T-helper 1 cell treated with Interleukin-12 subunit alpha and Interleukin-12 subunit beta and Interleukin-4 antibody, amounts not matched to agents 30 μg/mL and 1 μg/mL, for 36 hours (primary cell): ENCODE measurements around the gene KMT2B.

Experiments used
- H3K27ac Mint-ChIP-seq: one replicate; pipeline ENCODE4 v1.8.0; 2021; ENCODE audit warnings: mild to moderate bottlenecking, mixed read lengths
- H3K27me3 Mint-ChIP-seq: one replicate; pipeline ENCODE4 v1.8.0; 2021; ENCODE audit warnings: low read depth, mixed read lengths
- H3K36me3 Mint-ChIP-seq: one replicate; pipeline ENCODE4 v1.8.0; 2021; ENCODE audit warnings: low read depth, mixed read lengths
- H3K4me1 Mint-ChIP-seq: one replicate; pipeline ENCODE4 v1.8.0; 2021; ENCODE audit warnings: low read depth, mixed read lengths
- H3K4me3 Mint-ChIP-seq: one replicate; pipeline ENCODE4 v1.8.0; 2021; ENCODE audit warnings: mild to moderate bottlenecking, moderate library complexity, mixed read lengths
- H3K9me3 Mint-ChIP-seq: one replicate; pipeline ENCODE4 v1.8.0; 2021; ENCODE audit warnings: mixed read lengths

The KMT2B gene

GRCh38 chr19:35702223-35703012 is 15.4 kb upstream of the KMT2B start:
- Mint-ChIP-seq H3K9me3 (no peaks in the 10 kb centered on the region), H3K36me3 (peaks cover 3% of the 10 kb centered on the region), H3K27ac (peak overlapping the region; percentile 98), H3K4me3 (peak overlapping the region; percentile 95), H3K4me1 (peaks cover 13% of the 10 kb centered on the region), H3K27me3 (no peaks in the 10 kb centered on the region)

- Mint-ChIP-seq H3K4me3 (no peak overlapping the region), H3K27me3 (no peaks in the 10 kb centered on the region)
Measured at GRCh38 chr19:35703343-35703742, 14.5 kb upstream of the KMT2B start.

GRCh38 chr19:35704218-35704617 is 13.6 kb upstream of the KMT2B start, which contains the start of gene ZBTB32:
TSS of gene ZBTB32 (plus strand) at chr19:35704558. CDS start at chr19:35714627, 10,069 bp downstream.
- no peaks in the 10 kb centered on the region for H3K9me3 Mint-ChIP-seq
- peaks cover 3% of the 10 kb centered on the region for H3K36me3 Mint-ChIP-seq
- H3K27ac Mint-ChIP-seq, result no peak within 1 kb of the TSS
- peaks cover 9% of the 10 kb centered on the region for H3K4me1 Mint-ChIP-seq
- H3K4me3 Mint-ChIP-seq, result no peak within 1 kb of the TSS
- H3K27me3 Mint-ChIP-seq, result no peaks in the 10 kb centered on the region

More at GRCh38 chr19:35703343-35703742, 14.5 kb upstream of the KMT2B start:
- Mint-ChIP-seq H3K36me3 (peaks cover 3% of the 10 kb centered on the region), H3K4me1 (peaks cover 13% of the 10 kb centered on the region), H3K9me3 (no peaks in the 10 kb centered on the region), H3K27ac (no peak overlapping the region)

- Mint-ChIP-seq H3K27ac (no peak overlapping the region), H3K4me1 (peaks cover 33% of the 10 kb centered on the region), H3K4me3 (no peak overlapping the region), H3K36me3 (no peaks in the 10 kb centered on the region), H3K9me3 (no peaks in the 10 kb centered on the region), H3K27me3 (no peaks in the 10 kb centered on the region)
Measured at GRCh38 chr19:35708391-35708790, 9.4 kb upstream of the KMT2B start.

- H3K27me3 Mint-ChIP-seq, result no peaks in the 10 kb centered on the region
Measured at GRCh38 chr19:35710784-35711723, 6.7 kb upstream of the KMT2B start.

GRCh38 chr19:35712567-35713505 is 5.0 kb upstream of the KMT2B start:
- Mint-ChIP-seq H3K36me3 (peaks cover 9% of the 10 kb centered on the region), H3K4me3 (peak overlapping the region; percentile 93), H3K9me3 (no peaks in the 10 kb centered on the region), H3K27me3 (no peaks in the 10 kb centered on the region), H3K27ac (peak overlapping the region; percentile 99), H3K4me1 (peaks cover 61% of the 10 kb centered on the region)

More at GRCh38 chr19:35710784-35711723, 6.7 kb upstream of the KMT2B start:
- peaks cover 3% of the 10 kb centered on the region for H3K36me3 Mint-ChIP-seq
- H3K4me1 Mint-ChIP-seq, result peaks cover 54% of the 10 kb centered on the region
- peak overlapping the region; percentile 74 for H3K4me3 Mint-ChIP-seq
- H3K27ac Mint-ChIP-seq, result peak overlapping the region; percentile 99
- no peaks in the 10 kb centered on the region for H3K9me3 Mint-ChIP-seq

- Mint-ChIP-seq H3K9me3 (no peaks in the 10 kb centered on the region), H3K4me1 (peaks cover 61% of the 10 kb centered on the region), H3K4me3 (peak overlapping the region; percentile 93), H3K36me3 (peaks cover 9% of the 10 kb centered on the region), H3K27ac (peak overlapping the region; percentile 99), H3K27me3 (no peaks in the 10 kb centered on the region)
Measured at GRCh38 chr19:35713506-35713850, 4.3 kb upstream of the KMT2B start.

GRCh38 chr19:35713904-35714495 is 3.8 kb upstream of the KMT2B start:
- Mint-ChIP-seq H3K36me3 (peaks cover 12% of the 10 kb centered on the region), H3K9me3 (no peaks in the 10 kb centered on the region), H3K27me3 (no peaks in the 10 kb centered on the region), H3K27ac (peak overlapping the region; percentile 99), H3K4me3 (peak overlapping the region; percentile 93), H3K4me1 (peaks cover 62% of the 10 kb centered on the region)

GRCh38 chr19:35714601-35715354 is 3.0 kb upstream of the KMT2B start:
- Mint-ChIP-seq H3K27me3 (no peaks in the 10 kb centered on the region), H3K27ac (peak overlapping the region; percentile 99), H3K4me1 (peaks cover 66% of the 10 kb centered on the region), H3K36me3 (peaks cover 16% of the 10 kb centered on the region), H3K4me3 (peak overlapping the region; percentile 93), H3K9me3 (no peaks in the 10 kb centered on the region)

GRCh38 chr19:35715355-35715809 is 2.4 kb upstream of the KMT2B start:
- Mint-ChIP-seq H3K27me3 (no peaks in the 10 kb centered on the region), H3K27ac (peak overlapping the region; percentile 97), H3K4me1 (peaks cover 62% of the 10 kb centered on the region), H3K36me3 (peaks cover 18% of the 10 kb centered on the region), H3K4me3 (peak overlapping the region; percentile 93), H3K9me3 (no peaks in the 10 kb centered on the region)

GRCh38 chr19:35715981-35716800 is 1.6 kb upstream of the KMT2B start:
- H3K4me1 Mint-ChIP-seq, result peaks cover 54% of the 10 kb centered on the region
- peaks cover 20% of the 10 kb centered on the region for H3K36me3 Mint-ChIP-seq
- H3K27ac Mint-ChIP-seq, result peak overlapping the region; percentile 97
- peak overlapping the region; percentile 93 for H3K4me3 Mint-ChIP-seq
- H3K27me3 Mint-ChIP-seq, result no peaks in the 10 kb centered on the region
- no peaks in the 10 kb centered on the region for H3K9me3 Mint-ChIP-seq
